Nucleus accumbens (tissue), 56 donors: Measurements from ENCODE around the gene HORMAD1.
A peak's percentile ranks its signal among the peaks of the same experiment; 100 is the strongest.
"Not testable (repeated sequence)": the region's sequence is repeated elsewhere in the genome, so short reads cannot be mapped to it uniquely, and the experiment has no call there.

Experiments used
- DNase-seq, 56 donors: peaks; one replicate each; lab custom pipeline; 2025; lab: John Stamatoyannopoulos, UW

Gene HORMAD1

DNA sequence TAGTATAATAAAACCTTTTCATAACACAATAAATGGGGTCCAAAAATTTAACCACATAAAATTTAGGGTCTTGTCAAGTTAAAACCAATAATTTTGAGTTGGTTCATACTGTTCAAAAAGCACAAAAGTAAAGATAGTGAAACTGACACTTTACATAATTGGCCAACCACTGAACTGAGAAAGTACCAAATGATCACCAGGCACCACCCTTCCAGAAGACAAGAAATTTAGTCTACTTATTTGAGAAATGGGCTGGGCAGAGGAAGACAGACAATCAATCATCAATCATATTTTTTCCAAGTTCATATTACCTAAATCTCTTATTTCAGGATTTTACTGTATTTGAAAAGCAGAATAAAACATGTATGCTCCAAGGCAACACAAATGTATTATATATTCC lies 17.3 kb downstream of the HORMAD1 start:
- no peak for DNase-seq

DNA sequence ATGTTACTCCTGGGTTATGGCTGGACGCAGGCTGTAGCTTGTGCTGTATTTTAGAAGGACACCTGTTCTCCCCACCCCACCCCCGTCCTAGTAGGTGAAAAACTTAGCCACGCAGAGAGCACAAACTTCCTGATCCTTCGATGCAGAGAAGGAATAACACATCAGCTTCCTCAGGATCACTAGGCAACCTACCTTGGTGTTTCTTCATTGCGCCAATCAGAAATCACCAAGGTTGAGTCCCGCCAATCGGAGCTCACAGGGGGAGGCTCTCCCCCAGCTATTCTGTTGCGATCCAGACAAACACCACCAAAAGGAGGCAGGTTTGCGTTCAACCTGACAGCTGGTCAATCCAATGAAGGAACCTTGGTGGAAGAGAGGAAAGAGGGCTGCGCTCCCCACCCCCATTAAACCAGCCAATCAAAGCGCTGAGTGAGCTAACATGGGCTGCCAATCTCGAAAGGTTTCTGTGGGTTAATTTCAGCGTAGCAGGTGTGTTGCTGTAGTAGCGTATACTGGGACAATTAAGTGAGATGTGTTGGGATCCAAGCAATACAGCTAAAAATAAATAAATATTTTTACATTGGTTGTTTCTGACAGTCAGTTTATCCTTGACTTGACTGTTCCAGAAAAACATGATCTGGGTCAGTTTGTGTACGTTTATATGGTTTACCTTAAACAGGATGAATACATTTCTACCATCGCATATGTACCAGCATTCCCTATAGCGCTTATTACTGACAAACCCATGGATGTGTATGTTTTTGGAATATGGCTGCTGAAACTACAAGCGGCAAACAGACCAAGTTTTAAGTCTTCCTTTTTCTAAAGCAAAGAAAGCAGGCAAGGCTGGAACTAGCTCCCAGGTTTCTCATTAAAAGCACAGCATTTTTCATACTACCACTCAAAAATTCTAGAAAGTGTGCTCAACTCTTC lies 23.4 kb downstream of the HORMAD1 start, which contains the start of gene GOLPH3L:
Gene GOLPH3L, minus strand, starts transcription at position 160 of the 933 bp plus-strand sequence. CDS start 2,316 bp downstream, outside the sequence.
- DNase-seq: peak; percentile 23 to 98 (median 90)

DNA sequence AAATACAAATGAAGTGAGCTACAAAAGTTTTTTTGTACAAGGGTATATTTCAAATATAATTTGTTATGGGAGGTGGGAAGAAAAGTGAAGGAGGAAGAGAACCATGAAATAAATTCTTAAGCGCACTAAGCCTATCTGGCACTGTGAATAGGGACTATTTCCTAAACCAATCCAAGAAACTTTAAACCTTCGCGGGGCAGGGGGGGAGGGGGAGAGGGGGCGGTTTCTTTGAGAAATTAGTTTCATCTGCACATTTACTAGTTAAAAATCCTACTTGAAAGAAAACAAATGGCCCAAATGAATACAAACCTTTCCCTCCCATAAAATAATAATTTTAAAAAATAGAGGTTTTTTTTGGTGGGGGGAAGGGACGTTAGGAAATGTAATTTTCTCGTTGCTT lies 24.1 kb downstream of the HORMAD1 start:
- DNase-seq: no peak

DNA sequence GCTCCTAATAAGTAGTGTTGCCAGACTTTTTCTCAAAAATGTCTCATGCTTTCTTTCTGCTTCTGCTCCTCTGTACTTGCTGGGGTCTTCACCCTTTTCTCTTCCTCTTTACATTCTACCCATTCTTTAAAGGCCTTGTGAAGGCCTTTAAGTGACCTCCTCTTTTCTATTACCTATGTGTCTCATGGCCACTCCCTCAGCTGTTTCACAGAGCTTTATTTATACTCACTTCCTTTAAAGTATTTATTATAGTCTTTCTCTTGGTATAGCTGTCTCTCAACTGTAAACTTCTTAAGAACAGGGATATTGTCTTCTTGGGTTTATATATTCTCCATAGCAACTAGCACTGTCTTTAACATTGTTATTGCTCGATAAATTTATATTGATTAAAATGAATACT lies 24.5 kb downstream of the HORMAD1 start:
- DNase-seq: no peak

DNA sequence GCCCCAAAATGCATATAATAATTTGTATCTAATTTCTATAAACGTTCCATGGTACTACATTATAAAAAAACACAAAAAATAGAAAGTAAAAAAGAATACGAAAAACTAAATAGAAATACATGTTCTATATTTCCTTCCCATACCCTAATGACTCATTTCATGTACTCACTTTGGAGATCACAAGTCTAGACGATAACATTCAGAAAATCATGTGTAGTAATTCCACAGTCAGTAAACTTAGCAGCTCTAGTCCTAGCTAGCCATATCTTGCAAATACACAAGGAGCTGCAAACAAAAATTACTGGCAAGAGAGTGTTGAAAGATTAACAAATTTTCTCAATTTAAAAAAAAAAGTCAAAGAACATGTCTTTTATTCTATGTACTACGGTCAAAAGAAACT lies 25.1 kb downstream of the HORMAD1 start:
- DNase-seq: no peak

DNA sequence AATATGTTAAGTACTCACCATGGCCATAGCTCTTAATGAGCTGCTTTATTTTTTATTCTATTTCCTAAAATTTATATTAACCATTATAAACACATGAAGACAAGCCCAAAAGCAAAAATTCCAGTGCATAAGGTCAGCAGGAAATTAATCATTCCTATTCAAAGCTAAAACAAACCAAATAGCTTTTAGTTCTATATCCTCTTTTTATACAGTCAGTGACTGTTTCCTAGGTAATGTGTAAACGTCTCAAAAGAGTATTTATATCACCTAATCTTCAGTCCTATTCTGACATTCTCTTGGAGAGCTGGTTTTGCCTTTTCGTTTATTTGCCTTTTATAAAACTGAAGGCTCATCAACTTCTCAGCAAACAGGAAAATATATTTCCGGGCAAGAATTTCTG lies 28.0 kb downstream of the HORMAD1 start:
- DNase-seq: no peak

DNA sequence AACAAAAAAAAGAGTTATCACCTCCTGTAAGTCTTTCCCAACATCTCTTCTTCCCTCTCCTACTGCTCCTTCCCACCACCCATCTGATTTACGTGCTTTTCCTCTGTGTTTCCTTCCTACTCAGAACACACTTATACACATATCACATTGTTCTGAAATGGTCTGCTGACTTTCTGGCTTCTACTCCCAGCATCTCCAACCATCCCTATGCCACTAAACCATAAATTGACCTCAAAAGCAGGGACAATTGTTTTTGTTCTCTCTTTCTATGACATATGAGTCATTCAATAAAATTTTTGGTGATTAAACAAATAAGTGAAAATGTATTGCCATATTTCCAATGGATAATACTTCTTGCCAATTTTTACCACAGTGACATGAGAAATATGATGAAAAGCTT lies 31.9 kb downstream of the HORMAD1 start:
- DNase-seq: no peak

DNA sequence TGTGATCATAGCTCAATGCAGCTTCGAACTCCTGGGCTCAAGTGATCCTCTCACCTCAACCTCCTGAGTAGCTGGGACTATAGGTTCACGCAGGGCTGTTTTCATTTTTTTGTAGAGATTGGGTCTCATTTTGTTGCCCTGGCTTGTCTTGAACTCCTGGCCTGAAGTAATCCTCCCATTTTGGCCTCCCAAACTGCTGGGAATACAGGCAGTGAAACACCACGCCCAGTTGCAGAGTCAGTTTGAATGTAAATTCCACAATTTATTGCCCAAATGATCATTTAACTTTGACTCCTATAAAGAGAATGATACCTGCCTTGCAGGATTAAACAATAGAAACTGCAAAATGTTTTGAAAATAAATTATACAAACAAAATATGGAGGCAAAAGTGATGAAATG lies 34.4 kb downstream of the HORMAD1 start:
- DNase-seq: no peak

DNA sequence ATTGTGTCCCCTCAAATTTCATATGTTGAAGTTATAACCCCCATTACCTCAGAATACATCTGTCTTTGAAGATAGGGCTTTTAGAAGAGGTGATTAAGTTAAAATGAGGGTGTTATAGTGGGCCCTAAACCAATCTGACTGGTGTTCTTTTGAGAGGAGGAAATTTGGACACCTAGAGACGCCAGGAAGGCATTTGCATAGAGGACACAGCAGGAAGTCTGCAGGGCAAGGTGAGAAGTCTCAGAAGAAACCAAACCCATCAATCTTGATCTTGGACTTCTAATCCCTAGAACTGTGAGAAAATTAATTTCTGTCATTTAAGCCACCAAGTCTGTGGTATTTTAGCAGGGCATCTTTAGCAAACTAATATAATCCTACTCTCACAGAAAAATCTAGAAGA lies 36.8 kb downstream of the HORMAD1 start:
- DNase-seq: no peak

DNA sequence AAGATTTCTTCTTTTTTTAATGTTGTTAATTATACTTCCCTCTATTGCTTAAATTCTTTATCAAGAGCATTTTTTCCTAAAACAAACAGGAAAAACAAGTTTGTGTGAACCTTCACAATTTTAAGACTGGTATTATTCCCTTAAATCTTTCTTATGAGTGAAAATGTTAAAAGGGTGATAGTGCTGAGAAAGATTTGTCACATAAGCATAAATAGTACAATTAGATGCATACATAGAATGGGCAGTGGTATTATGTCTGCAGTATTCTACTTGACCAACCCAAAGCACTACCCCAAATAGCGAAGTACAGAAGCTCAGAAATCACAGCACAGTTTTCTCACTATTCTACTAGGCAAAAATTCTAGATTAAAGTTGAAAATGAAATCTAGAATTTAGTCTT lies 41.7 kb downstream of the HORMAD1 start:
- DNase-seq: no peak

DNA sequence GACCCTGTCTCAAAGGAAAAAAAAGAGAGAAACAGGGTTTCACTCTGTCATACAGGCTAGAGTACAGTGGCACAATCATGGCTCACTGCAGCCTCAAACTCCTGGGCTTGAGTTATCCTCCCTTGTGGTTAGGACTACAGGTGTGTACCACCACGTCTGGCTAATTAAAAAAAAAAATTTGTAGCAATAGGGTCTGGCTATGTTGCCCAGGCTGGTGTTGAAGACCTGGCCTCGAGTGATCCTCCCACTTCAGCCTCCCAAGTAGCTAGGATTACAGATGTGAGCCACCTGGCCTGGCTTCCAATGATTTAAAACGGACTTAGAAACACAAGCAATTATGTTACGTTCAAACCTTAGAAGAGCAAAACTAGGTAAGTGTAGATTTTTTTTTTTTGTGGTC lies 45.8 kb downstream of the HORMAD1 start:
- DNase-seq: no peak

DNA sequence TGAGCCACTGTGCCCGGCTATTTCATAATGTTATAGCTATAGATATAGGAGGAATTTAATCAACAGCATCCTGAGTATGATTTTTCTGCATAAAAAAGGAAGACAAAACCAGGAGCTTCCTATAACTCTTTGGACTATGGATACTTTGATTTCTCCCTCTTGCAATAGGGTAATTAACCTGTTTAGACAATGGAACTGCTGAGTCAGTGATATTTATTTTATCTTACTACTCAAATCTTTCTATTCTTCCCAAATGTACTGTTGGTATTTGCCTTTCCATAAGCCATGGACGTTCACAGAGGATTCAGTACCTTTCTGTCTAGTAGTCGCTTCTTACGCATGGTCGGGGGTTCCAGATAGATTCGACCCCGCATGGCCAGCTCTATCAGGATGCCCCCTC lies 57.4 kb downstream of the HORMAD1 start:
- DNase-seq: no peak

DNA sequence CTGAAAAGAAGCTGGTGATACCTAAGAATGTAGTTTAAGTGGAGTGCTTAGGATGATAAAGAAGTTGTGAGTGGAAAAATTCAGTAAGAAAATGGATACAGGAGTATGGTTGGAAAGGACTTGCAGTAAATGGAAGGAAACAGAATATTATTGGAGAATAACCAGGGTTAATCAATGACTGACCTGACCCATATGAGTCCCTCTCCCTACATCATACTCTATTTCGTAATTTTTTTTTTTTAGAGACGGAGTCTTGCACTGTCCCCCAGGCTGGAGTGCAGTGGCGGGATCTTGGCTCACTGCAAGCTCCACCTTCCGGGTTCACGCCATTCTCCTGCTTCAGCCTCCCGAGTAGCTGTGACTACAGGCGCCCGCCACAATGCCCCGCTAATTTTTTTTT lies 57.9 kb downstream of the HORMAD1 start:
- DNase-seq: no peak

DNA sequence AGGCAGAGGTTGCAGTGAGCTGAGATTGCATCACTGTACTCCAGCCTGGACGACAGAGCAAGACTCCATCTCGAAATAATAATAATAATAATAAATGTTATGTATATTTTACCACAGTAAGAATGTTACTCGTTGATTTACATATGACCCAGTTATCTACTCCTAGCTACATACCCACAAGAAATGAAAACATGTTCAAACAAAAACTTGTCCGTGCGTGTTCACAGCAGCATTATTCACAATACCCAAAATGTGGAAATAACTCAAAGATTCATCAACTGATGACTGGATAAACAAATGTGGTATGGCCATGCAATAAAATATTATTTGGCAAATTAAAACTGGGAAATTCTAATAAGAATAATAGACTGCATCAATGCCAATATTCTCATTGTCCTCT lies 59.5 kb downstream of the HORMAD1 start:
- DNase-seq: no peak

DNA sequence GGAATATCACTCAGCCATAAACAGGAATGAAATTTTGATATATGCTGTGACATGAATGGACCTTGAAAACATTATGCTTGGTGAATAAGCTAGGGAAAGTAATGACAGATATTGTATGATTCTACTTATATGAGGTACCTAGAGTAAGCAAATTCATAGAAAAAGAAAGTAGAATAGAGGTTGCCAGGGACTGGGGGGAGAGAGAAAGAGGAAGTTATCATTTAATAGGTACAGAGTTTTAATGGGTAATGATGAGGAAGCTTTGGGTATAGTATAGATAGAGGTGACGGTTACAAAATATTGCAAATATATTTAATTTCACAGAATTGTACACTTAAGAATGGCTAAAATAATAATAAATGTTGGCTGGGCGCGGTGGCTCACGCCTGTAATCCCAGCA lies 60.1 kb downstream of the HORMAD1 start:
- DNase-seq: no peak

DNA sequence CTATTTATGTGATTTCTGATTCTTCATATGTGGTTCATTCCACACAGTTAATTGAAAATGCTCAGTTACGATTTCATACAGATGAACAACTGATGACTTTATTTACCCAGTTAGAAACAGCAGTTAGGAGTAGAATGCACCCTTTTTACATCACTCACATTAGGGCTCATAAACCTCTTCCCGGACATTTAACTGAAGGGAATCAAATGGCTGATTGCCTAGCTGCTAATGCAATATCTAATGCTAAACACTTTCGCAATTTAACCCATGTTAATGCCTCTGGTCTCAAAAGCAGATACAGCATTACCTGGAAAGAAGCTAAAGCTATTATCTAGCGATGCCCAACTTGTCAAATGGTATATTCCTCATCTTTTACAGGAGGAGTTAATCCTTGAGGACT lies 63.6 kb downstream of the HORMAD1 start:
- DNase-seq: not testable (repeated sequence)

DNA sequence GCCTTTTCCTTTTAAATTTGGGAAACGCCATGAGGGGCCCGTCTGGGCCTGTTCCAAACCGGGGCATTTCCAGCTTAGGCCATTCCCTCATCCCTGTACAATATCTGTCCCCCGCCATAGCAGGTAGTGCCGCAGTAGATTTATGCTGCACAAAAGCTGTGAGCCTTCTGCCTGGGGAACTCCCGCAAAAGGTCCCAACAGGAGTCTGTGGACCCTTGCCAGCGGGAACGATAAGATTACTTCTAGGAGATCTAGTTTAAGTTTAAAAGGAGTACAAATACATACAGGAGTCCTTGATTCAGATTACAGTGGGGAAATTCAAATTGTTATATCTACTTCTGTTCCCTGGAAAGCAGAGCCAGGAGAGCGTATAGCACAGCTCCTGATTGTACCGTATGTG lies 66.1 kb downstream of the HORMAD1 start:
- not testable (repeated sequence) for DNase-seq

DNA sequence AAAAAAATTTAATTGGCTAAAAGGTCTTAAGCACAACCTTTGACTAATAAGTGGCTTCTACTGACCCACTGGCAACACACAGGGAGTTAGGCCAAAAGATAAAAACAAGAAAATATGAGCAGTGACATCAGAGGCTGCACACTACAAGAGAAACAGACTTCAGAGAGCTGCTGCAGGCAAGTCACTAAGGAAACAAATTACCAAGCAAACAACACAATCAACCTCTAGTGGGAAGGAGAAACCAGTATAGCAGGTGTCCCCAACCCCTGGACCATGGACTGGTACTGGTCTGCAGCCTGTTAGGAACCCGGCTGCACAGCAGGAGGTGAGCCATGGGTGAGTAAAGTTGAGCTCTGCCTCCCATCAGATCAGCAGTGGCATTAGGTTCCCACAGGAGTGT lies 70.5 kb downstream of the HORMAD1 start:
- no peak for DNase-seq

DNA sequence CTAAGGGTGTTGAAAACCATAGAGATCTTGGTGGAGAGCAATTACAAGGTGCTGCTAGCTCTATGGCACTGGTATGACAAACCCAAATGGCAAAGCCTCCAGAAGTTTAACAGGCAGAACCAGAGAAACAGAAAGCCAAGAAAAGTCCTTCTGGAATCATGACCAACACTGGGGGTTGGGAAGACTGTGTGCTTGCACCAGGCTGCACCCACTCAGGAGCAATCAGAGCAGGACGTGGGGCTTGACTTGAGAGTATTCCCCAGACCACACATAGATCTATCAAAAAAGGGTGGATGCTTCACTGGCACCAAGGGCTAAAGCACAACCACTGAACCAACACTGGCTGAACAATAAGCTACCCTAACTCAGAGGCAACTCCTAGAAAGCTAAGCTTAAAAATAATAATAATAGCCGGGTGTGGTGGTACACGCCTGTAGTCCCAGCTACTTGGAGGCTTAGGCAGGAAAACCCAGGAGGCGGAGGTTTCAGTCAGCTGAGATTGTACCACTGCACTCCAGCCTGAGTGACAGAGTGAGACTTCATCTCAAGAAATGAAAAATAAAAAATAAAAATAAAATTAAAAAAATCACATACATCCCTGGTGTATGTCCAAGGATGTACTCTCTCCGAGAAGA lies 71.1 kb downstream of the HORMAD1 start:
- DNase-seq: no peak
